Esophagus muscularis mucosa (tissue), 4 donors: ENCODE results near the gene CYSTM1. TPM values are rescaled to one million over a fixed set of nuclear protein-coding genes. Genes with fewer than 3 reads are reported as not detected.

Experiments
- DNase-seq: peaks from one replicate; pipeline ENCODE4 v3.0.0-alpha.2; 2017; ENCODE audit errors: extremely low spot score
- H3K27ac ChIP-seq, 4 donors: fragments of 200-600 bp; sonication (generic); replicated peaks in 1 of 4; 1 replicate in 3 of 4; 2 replicates in 1 of 4; pipeline ENCODE4 v1.5.1; 2016 to 2019; ENCODE audit warnings: mild to moderate bottlenecking in 1 of 4
- H3K27me3 ChIP-seq, 4 donors: fragments of 200-600 bp; sonication (generic); one replicate each; pipeline versions ENCODE4 v1.5.1 to v1.6.0; 2016 to 2019
- H3K36me3 ChIP-seq, 4 donors: fragments of 200-600 bp; sonication (generic); one replicate each; pipeline ENCODE4 v1.5.1; 2016 to 2019
- H3K4me1 ChIP-seq, 4 donors: fragments of 200-600 bp; sonication (generic); one replicate each; pipeline ENCODE4 v1.5.1; 2016 to 2019
- H3K4me3 ChIP-seq, 4 donors: fragments of 200-600 bp; sonication (generic); 1 replicate in 2 of 4; 2 replicates in 2 of 4; pipeline ENCODE4 v1.5.1; 2016 to 2019; ENCODE audit warnings: mild to moderate bottlenecking in 4 of 4, moderate library complexity in 1 of 4
- H3K9me3 ChIP-seq, 4 donors: fragments of 200-600 bp; sonication (generic); 1 replicate in 3 of 4; 2 replicates in 1 of 4; pipeline ENCODE4 v1.5.1; 2016 to 2019
- CTCF ChIP-seq, 3 experiments: fragments of 200-600 bp in 2 of 3; fragments of 450-650 bp in 1 of 3; sonication (generic) in 2 of 3; IDR thresholded peaks; one replicate each; pipeline ENCODE4 v1.5.1; 2017 to 2019; ENCODE audit warnings: antibody characterized with exemption in 3 of 3, mild to moderate bottlenecking in 2 of 3, moderate library complexity in 1 of 3
- EP300 ChIP-seq: sonication (generic); formaldehyde crosslinking; IDR thresholded peaks from one replicate; pipeline ENCODE4 v1.6.1; 2017; ENCODE audit warnings: antibody characterized with exemption
- POLR2A ChIP-seq: fragments of 450-650 bp; IDR thresholded peaks from one replicate; pipeline ENCODE4 v1.6.1; 2017; ENCODE audit warnings: antibody characterized with exemption, moderate library complexity, mild to moderate bottlenecking, low read depth
- POLR2AphosphoS5 ChIP-seq, 2 donors: sonication (generic); formaldehyde crosslinking; IDR thresholded peaks; one replicate each; pipeline ENCODE4 v1.6.1; 2017; ENCODE audit warnings: antibody characterized with exemption in 2 of 2
- WGBS: methylation state at CpG from one replicate; pipeline ENCODE4 v1.1.5; 2018; 5-methylcytosine and 5-hydroxymethylcytosine counted together
- intact Hi-C: fragments of 100-400 bp; cut with DNase I; formaldehyde crosslinking; loops from one replicate; pipeline ENCODE4 v1.15.1; 2023
- total RNA-seq, 4 donors: library from RNA; depleted of rRNA; stranded (reverse); fragments of >200 nt; gene quantifications; one replicate each; pipeline versions ENCODE4 v1.1.0 to v1.2.1, GENCODE V29; 2016

CYSTM1 gene
- total RNA-seq, 4 donors from 2014 or later = 54.0 to 81.0 (median 67.8) TPM

GRCh38 chr5:140287801-140288521 is 113.0 kb downstream of the CYSTM1 start:
- Histone ChIP-seq H3K36me3 (no peaks in the 10 kb centered on the region), H3K4me1 (peaks cover 28 to 41% (median 34%) of the 10 kb centered on the region in 4 donors), H3K4me3 (no peak overlapping the region), H3K27ac (no peak overlapping the region), H3K27me3 (no peaks in the 10 kb centered on the region), H3K9me3 (no peaks in the 10 kb centered on the region)
- TF ChIP-seq POLR2A (no peak), POLR2AphosphoS5 (IDR thresholded peaks at IDR 0.05) (no peak), EP300 (no peak), CTCF (IDR thresholded peaks at IDR 0.05) (no peak)
- 72% methylated on average over 7 of the region's 7 CpGs for WGBS
- no peak for DNase-seq
- intact Hi-C loops = loop anchor here (1.0 kb wide), 1 partner anchor 29 kb away; no protein-coding TSS in a partner anchor

- H3K27me3 ChIP-seq = no peaks in the 10 kb centered on the region
- no peak for TF ChIP-seq POLR2AphosphoS5 (IDR thresholded peaks at IDR 0.05)
- no peaks in the 10 kb centered on the region for H3K9me3 ChIP-seq
- peaks cover 55 to 71% (median 61%) of the 10 kb centered on the region in 4 donors for H3K4me1 ChIP-seq
- no peak for DNase-seq
- no peak overlapping the region for H3K4me3 ChIP-seq
- intact Hi-C loops = no loop called here
- no peaks in the 10 kb centered on the region for H3K36me3 ChIP-seq
- WGBS = 86% methylated on average over 1 of the region's 1 CpG
- H3K27ac ChIP-seq = peak overlapping the region; percentile 36 to 66 (median 50)
These were observed 117.4 kb downstream of the CYSTM1 start for GRCh38 chr5:140292212-140293036.

Other genes with a start within 250 kb of the CYSTM1 start
- 1 to 10 TPM; 2.8 to 5.0 (median 4.1) TPM for gene NRG2, start 131.9 kb upstream of the CYSTM1 start, total RNA-seq
- 10 to 100 TPM; 31.8 to 46.5 (median 43.5) TPM for gene PURA, start 61.1 kb upstream of the CYSTM1 start, total RNA-seq
- gene IGIP, start 49.3 kb upstream of the CYSTM1 start, total RNA-seq = 10 to 100 TPM; 17.6 to 31.9 (median 27.3) TPM
- gene PFDN1, start 127.9 kb downstream of the CYSTM1 start, total RNA-seq = 100 to 1,000 TPM in 2 of 4 donors, 10 to 100 TPM in 2; 84.8 to 126 (median 101) TPM
- 10 to 100 TPM in 1 of 4 donors, 1 to 10 TPM in 3; 6.6 to 20.0 (median 8.2) TPM for gene HBEGF, start 171.4 kb downstream of the CYSTM1 start, total RNA-seq
- gene SLC4A9, start 185.0 kb downstream of the CYSTM1 start, total RNA-seq = not detected
- 10 to 100 TPM; 58.3 to 94.3 (median 62.2) TPM for gene ANKHD1, start 226.6 kb downstream of the CYSTM1 start, total RNA-seq